Adipocyte (in vitro differentiated cells): ENCODE data around the gene NDUFB11.

Source experiments
- DNase-seq: peaks from one replicate; pipeline ENCODE4 v3.0.0-alpha.2; 2015; ENCODE audit warnings: low read depth
- H3K27me3 ChIP-seq: replicated peaks from 2 replicates; pipeline ENCODE4 v1.7.0; 2013; ENCODE audit warnings: mild to moderate bottlenecking, low read length, moderate library complexity; ENCODE audit not compliant: control insufficient read depth, insufficient read depth
- H3K36me3 ChIP-seq: 2 replicates; pipeline ENCODE4 v1.7.0; 2013; ENCODE audit warnings: low read length, mild to moderate bottlenecking, moderate library complexity; ENCODE audit not compliant: control insufficient read depth, insufficient read depth, severe bottlenecking
- H3K4me1 ChIP-seq: 2 replicates; pipeline ENCODE4 v1.7.0; 2013; ENCODE audit warnings: mild to moderate bottlenecking, low read length, moderate library complexity; ENCODE audit not compliant: control insufficient read depth, insufficient read depth
- H3K4me3 ChIP-seq: 2 replicates; pipeline ENCODE4 v1.7.0; 2013; ENCODE audit warnings: mild to moderate bottlenecking, low read length, moderate library complexity
- H3K9ac ChIP-seq: 2 replicates; pipeline ENCODE4 v1.7.0; 2013; ENCODE audit warnings: mild to moderate bottlenecking, low read length, moderate library complexity
- H3K9me3 ChIP-seq: 2 replicates; pipeline ENCODE4 v1.7.0; 2013; ENCODE audit warnings: mild to moderate bottlenecking, low read length, moderate library complexity; ENCODE audit not compliant: control insufficient read depth

NDUFB11 gene

DNA sequence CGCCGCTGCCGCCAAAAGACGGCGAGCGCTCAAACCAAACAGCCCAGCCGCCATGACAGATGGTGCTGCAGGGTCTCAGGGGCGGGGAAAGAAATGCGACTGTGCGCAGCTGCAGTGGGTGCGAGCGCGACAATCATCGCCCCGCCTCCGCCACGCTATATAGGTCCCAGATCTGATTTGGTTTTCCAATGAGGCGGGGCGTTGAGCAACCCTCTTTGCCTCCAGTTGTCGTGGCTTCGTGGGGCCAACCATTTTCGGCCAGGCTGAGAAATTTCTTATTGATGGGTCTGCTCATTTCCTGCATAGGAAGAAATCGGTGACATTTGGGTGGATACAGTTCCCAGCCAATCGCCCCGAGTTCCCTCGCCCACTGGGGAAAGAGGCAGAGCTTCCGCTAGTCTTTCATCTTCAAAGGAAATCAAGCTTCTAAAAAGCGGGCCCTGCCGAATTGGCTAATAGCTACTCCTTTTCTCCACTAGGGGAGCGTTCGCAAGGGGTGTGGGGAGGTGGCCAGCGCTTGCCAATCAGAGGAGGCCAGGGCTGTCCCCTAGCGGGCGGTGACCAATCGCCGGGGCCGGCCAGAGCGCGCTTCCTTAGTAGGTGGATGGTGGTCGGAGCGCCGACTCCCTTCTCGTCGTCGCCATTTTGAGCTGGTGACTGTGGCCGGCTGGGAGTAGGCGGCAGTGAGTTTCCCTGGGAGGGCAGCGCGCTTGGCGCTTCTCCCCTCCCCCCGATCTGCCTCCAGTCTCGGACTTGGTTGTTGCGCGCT is at the start of gene NDUFB11, which contains the start of gene RBM10:
NDUFB11 (minus strand) TSS at position 77 of the 769 bp plus-strand sequence; CDS start at position 54, 23 bp downstream.
RBM10 (plus strand) TSS at position 596 of the 769 bp plus-strand sequence. CDS start 2,261 bp downstream, outside the sequence.
- Histone ChIP-seq H3K9me3 (peaks cover 6% of the 10 kb centered on the region), H3K9ac (peak within 1 kb of the TSS; percentile 91), H3K27me3 (peaks cover 10% of the 10 kb centered on the region), H3K4me3 (peak within 1 kb of the TSS; percentile 89), H3K4me1 (peaks cover 18% of the 10 kb centered on the region), H3K36me3 (peaks cover 20% of the 10 kb centered on the region)
- peak; percentile 95 for DNase-seq

DNA sequence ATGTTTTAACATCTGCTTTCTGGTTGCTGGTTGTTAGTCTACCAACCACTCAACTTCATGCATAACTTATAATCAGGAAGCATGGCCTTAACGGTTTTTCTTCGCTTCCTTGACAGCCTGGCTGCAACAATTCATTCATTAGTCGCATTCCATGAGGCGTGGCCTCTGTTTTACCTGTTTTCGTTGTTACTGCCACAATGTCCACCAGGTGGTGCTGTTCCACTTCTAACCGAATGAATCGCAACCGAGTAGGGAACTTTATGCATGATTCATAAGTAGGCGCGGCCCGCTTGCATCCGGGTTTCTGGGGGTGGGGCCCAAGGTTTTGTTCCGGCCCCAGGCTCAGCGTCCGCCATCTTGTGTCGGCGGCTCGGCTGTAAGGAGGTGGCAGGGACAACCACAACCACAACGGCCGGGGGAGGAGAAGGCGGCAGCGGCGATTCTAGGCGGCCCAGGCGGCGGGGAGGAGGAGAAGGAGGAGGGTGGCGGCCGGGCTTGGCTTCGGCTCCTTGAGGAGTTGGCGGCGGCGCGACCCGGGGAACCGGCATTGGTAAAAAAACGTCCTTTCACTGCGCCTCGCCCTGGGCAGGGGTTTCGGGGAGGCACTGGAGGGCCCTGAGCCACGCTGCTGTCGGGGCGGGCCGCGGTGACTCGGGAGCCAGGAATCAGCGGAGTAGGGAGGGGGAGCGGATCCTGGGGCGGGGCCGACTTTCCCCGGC is 49.1 kb upstream of the NDUFB11 start, which contains the start of gene UBA1:
UBA1 (plus strand) TSS at position 355 of the 719 bp plus-strand sequence. CDS start 4,974 bp downstream, outside the sequence.
- Histone ChIP-seq H3K9me3 (no peaks in the 10 kb centered on the region), H3K36me3 (peaks cover 10% of the 10 kb centered on the region), H3K4me3 (peak within 1 kb of the TSS; percentile 86), H3K27me3 (peaks cover 7% of the 10 kb centered on the region), H3K9ac (peak within 1 kb of the TSS; percentile 97), H3K4me1 (peaks cover 46% of the 10 kb centered on the region)
- DNase-seq, result peak; percentile 99

DNA sequence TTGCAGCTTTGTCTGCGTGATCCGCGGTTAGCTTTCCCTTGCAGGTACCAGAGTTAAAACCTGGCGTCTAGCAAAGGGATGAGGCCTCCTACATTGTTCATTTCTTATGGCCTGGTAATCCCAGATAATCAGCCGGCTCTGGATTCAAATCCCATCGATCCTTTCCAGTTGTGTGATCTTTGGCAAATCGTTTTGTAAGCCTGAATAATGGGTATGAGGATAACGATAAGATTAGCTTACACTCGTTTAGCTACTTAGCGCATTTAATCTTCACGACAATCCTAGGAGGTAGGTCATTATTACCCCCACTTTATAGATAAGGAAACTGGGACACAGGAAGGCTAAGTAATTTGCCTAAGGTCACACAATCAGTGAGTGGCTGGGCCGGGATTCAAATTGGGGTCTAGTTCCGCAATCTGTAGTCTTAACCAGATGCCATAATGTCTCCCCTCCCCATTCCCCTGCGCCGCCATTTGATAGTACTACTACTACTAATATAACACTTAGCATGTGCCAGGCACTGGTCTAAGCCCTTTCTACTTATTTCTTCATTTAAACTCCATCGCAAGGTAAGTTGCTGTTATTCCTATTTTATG is 47.4 kb upstream of the NDUFB11 start:
- no peak for DNase-seq
- Histone ChIP-seq H3K9ac (peak overlapping the region; percentile 83), H3K4me1 (peaks cover 29% of the 10 kb centered on the region), H3K36me3 (peaks cover 6% of the 10 kb centered on the region), H3K4me3 (peak overlapping the region; percentile 83), H3K27me3 (peaks cover 7% of the 10 kb centered on the region), H3K9me3 (no peaks in the 10 kb centered on the region)

DNA sequence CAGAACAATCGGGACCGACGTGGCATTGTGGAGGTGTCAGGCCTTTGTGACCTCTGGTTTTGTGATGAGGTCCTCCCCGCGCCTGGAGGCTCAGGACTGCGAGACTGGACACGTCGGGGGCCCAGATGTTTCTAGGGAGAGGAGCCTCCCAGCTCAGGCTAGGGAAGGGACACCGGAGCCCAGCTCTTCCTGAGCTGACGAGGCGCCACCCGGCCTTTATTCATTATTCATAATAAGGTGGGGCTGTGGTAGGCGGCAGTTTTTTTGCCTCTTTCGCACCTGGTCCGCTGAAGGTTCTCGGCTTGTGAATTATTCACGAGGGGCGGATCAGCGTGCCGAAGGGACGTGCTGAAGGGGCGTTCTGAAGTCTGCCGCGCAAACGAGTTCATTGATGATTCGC is 46.8 kb upstream of the NDUFB11 start:
- H3K36me3 ChIP-seq, result peaks cover 10% of the 10 kb centered on the region
- peak overlapping the region; percentile 83 for H3K4me3 ChIP-seq
- peaks cover 7% of the 10 kb centered on the region for H3K27me3 ChIP-seq
- peaks cover 24% of the 10 kb centered on the region for H3K4me1 ChIP-seq
- H3K9ac ChIP-seq, result peak overlapping the region; percentile 83
- no peaks in the 10 kb centered on the region for H3K9me3 ChIP-seq
- peak; percentile 43 for DNase-seq

DNA sequence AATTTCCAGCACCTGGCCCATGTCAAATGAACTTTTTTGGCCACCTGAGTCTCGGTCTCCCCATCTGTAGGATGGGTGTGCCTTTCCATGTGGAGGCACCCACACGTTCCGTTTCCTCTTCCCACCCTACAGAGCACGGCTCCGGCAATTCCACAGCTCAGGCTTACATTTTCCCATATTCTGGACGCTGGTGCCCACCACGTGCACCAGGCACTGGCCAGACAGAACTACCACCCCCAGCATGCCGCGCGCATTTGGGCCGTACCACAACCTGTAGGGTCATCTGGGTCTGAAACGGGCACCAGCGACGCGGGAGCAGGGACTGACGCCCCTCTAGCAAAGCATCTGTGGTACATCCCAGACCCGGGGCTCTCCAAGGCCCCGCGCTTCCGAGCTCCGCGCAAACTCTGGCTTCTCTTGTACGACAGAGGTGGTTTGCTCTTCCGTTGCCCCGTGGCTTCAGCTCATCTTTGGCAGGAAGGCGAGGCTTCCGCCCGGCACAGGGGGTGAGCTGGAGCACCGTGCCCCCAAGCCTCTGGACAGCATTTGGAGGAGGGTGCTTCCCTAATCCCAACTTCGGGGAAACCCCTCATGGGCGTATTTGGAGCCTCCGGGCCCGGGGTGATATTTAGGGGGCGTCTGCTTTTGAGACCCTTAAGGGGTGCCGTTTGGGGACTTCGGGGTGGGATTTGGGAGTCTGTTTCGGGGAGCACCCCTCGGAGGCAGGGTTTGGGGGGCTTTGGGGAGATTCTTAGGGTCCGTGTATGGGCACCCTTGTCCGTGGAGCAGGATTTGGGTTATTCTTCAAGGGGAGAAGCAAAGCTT is 46.2 kb upstream of the NDUFB11 start:
- Histone ChIP-seq H3K9ac (peak overlapping the region; percentile 83), H3K27me3 (peaks cover 7% of the 10 kb centered on the region), H3K36me3 (peaks cover 17% of the 10 kb centered on the region), H3K4me3 (peak overlapping the region; percentile 83), H3K9me3 (no peaks in the 10 kb centered on the region), H3K4me1 (peaks cover 17% of the 10 kb centered on the region)
- DNase-seq, result peak; percentile 90

DNA sequence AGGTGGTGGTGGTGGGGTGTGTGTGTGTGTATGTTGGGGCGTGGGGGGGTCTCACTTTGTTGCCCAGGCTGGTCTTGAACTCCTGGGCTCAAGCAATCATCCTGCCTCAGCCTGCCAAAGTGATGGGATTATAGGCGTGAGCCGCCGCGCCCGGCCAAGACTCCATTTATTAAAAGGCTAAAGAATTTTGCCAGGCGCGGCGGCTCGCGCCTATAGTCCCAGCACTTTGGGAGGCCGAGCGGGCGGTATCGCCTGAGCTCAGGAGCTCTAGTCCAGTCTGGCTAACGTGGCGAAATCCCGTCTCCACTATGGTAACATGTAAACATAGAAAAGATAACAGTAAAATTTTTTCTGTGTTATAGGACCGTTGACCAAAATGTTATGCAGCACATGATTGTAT is 45.4 kb upstream of the NDUFB11 start:
- peaks cover 25% of the 10 kb centered on the region for H3K36me3 ChIP-seq
- DNase-seq, result no peak
- H3K27me3 ChIP-seq, result peaks cover 7% of the 10 kb centered on the region
- H3K4me3 ChIP-seq, result no peak overlapping the region
- H3K9me3 ChIP-seq, result no peaks in the 10 kb centered on the region
- peaks cover 12% of the 10 kb centered on the region for H3K4me1 ChIP-seq
- no peak overlapping the region for H3K9ac ChIP-seq

DNA sequence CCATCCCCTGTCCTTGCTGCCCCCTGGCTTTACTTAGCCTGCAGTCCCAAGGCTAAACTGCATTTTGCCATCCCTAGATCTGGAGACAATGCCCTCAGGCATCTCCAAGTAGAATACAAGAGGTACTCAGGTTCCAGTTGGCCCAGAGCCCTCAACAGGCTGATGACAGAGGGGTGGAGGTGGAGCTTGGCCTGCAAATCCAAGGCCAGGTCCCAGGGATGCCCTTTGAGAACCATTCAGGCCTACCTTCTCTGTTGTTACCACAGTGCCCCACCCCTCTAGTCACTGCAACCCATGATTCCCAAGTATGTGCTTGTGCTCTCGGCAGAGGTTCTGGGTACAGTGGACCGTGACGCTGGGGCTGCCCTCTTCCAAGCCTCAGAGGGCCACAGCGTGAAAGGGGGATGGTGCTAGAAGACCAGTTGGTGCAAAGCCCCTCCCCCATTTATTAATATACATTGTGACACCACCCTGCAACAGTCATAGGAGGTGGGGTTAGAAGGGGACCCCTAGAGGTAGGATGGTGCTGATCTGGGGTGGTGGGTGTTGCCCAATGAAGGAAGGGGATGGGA is 42.7 kb upstream of the NDUFB11 start:
- no peak overlapping the region for H3K4me3 ChIP-seq
- no peak for DNase-seq

DNA sequence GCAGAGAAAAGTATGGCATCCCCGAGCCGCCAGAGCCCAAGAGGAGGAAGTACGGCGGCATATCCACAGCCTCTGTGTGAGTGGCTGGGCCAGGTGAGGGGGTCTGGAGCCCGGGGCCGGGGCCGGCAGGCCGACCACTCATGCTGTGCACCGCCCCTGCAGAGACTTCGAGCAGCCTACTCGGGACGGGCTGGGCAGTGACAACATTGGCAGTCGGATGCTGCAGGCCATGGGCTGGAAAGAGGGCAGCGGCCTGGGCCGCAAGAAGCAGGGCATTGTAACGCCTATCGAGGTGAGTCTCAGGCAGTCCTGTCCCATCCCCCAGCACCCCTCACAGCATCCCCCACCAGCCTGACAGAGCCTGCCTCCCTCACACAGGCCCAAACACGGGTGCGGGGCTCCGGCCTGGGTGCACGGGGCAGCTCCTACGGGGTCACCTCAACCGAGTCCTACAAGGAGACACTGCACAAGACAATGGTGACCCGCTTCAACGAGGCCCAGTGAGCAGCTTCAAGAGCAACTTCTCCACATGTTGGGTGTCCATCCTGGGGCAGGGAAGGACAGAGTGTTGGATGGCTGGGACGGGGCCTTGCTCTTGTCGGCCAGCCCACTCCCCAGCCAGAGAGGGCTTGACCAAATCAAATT is 41.7 kb upstream of the NDUFB11 start:
- Histone ChIP-seq H3K9ac (no peak overlapping the region), H3K4me1 (no peaks in the 10 kb centered on the region), H3K27me3 (peaks cover 10% of the 10 kb centered on the region), H3K4me3 (no peak overlapping the region), H3K36me3 (peaks cover 49% of the 10 kb centered on the region), H3K9me3 (no peaks in the 10 kb centered on the region)
- DNase-seq, result no peak

More for the DNA sequence above, 42.7 kb upstream of the NDUFB11 start:
- Histone ChIP-seq H3K9me3 (no peaks in the 10 kb centered on the region), H3K9ac (no peak overlapping the region), H3K4me1 (peaks cover 5% of the 10 kb centered on the region), H3K36me3 (peaks cover 39% of the 10 kb centered on the region), H3K27me3 (peaks cover 10% of the 10 kb centered on the region)

DNA sequence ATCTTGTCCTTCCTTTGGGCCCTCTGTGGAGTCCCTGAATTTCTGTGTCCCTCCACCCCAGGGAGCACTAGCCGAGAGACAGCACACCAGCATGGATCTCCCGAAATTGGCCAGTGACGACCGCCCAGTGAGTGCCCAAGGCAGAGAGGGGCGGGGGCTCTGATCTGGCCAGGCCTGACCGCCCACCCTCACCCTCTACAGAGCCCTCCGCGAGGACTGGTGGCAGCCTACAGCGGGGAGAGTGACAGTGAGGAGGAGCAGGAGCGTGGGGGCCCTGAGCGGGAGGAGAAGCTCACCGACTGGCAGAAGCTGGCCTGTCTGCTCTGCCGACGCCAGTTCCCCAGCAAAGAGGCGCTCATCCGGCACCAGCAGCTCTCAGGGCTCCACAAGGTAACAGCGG is 40.7 kb upstream of the NDUFB11 start:
- H3K4me3 ChIP-seq, result no peak overlapping the region
- H3K27me3 ChIP-seq, result peaks cover 11% of the 10 kb centered on the region
- no peak overlapping the region for H3K9ac ChIP-seq
- no peaks in the 10 kb centered on the region for H3K9me3 ChIP-seq
- H3K4me1 ChIP-seq, result no peaks in the 10 kb centered on the region
- DNase-seq, result no peak
- H3K36me3 ChIP-seq, result peaks cover 57% of the 10 kb centered on the region

DNA sequence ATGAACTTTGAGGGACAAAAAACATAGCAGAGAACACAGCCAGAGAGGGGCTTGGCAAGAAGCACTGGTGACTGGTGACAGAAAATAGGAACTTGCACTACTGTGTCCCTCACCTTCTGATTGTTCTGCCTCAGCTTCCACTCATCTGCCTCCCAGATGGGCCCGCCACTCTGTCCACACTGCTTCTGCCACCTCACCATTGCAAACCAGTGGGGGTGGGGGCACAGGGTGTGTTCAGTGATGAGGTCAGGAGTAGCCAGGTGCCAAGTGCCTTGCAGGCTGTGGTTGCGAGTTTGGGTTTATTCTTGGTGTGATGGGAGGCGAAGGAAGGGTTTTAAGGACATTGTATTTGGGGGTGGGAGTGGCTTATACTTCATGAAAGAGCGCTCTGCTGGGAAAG is 40.0 kb upstream of the NDUFB11 start:
- no peak overlapping the region for H3K9ac ChIP-seq
- peaks cover 2% of the 10 kb centered on the region for H3K4me1 ChIP-seq
- no peak overlapping the region for H3K4me3 ChIP-seq
- H3K27me3 ChIP-seq, result peaks cover 11% of the 10 kb centered on the region
- peaks cover 57% of the 10 kb centered on the region for H3K36me3 ChIP-seq
- H3K9me3 ChIP-seq, result no peaks in the 10 kb centered on the region
- DNase-seq, result no peak
